HG03342 (cell line): ENCODE data around the gene CKAP5.
"Not testable (repeated sequence)": the region's sequence is repeated elsewhere in the genome, so short reads cannot be mapped to it uniquely, and the experiment has no call there.

Experiments used
- ATAC-seq: cut with Tn5 transposase; IDR thresholded peaks from one replicate; pipeline ENCODE4 v1.9.1; 2021; ENCODE audit warnings: mild to moderate bottlenecking, moderate library complexity; ENCODE audit not compliant: unreplicated experiment

Gene CKAP5

DNA sequence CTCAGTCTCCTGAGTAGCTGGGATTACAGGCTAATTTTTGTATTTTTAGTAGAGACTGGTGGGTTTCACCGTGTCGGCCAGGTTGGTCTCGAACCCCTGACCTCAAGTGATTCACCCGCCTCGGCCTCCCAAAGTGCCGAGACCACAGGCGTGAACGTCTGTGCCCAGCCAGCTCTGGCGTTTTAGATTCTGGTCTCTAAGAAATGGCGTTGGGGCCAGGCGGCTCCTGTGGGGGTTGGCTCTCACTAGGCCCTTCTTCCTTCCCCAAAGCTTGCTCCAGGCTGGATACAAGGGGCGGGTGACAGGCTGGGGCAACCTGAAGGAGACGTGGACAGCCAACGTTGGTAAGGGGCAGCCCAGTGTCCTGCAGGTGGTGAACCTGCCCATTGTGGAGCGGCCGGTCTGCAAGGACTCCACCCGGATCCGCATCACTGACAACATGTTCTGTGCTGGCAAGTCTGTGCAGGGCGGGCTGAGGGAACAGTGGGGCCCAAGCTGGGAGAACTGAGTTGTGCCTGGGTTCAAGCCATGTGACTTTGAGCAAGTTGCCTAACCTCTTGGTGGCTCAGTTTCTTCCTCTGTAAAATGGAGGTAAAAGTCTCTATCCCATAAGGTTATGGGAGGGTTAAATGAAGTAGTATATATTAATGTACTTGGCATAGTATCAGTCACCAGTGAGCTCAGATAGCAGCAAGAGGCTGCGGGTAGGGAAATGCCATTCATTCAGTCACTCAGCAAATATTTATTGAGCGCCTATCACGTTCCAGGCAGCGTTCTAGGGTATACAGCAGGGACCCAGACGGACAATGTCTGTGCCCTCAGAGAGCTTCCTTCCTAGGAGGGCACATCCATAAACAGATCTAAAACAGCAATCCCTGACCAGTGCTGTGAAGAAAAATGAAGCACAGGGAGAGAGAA, 116.7 kb downstream of the CKAP5 start:
- no peak for ATAC-seq

GRCh38 chr11:46728659-46729040, 117.4 kb downstream of the CKAP5 start:
- no peak for ATAC-seq

DNA sequence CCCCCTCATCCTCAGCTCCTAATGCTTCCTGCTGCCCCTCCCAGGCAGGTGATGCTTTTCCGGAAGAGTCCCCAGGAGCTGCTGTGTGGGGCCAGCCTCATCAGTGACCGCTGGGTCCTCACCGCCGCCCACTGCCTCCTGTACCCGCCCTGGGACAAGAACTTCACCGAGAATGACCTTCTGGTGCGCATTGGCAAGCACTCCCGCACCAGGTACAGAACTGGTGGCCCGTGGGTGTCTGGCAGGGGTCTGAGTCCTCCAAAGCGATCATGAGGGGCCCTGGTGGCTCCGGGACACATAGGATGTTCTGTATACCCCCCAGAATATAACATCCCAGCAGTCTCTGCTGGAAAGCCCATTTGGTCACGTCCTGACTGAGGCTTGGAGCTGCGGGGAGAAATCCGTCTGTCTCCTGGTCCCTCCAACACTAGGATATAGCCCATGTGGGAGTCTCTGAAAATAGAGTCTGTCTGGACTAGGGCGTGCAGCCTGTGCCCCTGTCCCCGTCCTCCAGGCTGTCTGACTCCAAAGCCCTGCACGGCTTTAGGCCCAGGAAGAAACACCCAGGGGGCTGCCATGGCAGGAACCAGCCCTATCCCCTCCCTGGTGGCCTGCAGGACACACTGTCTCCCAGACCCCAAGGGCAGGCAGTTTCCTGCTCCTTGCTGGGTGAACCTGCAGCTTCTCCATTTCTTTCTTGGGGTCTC, 118.0 kb downstream of the CKAP5 start:
- no peak for ATAC-seq

DNA sequence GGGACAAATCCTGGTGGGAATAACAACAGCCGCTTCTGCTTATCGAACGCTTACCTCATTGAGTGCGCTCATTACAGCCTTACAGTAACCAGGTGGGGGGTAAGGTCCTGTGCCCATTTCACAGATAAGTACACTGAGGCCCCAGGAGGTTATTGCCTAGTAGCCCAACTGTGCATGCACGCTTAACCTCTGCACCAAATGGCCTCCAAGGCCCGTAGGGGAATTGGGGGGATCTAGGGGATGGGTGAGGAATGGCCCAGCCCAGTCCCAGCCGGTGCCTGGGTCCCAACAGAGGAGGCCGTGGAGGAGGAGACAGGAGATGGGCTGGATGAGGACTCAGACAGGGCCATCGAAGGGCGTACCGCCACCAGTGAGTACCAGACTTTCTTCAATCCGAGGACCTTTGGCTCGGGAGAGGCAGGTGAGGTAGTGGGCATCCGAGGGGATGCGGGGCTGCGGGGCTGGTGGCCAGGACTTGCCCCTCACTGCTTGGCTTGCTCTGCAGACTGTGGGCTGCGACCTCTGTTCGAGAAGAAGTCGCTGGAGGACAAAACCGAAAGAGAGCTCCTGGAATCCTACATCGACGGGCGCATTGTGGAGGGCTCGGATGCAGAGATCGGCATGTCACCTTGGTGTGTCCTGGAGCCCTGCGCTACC, 119.7 kb downstream of the CKAP5 start:
- ATAC-seq: no peak

DNA sequence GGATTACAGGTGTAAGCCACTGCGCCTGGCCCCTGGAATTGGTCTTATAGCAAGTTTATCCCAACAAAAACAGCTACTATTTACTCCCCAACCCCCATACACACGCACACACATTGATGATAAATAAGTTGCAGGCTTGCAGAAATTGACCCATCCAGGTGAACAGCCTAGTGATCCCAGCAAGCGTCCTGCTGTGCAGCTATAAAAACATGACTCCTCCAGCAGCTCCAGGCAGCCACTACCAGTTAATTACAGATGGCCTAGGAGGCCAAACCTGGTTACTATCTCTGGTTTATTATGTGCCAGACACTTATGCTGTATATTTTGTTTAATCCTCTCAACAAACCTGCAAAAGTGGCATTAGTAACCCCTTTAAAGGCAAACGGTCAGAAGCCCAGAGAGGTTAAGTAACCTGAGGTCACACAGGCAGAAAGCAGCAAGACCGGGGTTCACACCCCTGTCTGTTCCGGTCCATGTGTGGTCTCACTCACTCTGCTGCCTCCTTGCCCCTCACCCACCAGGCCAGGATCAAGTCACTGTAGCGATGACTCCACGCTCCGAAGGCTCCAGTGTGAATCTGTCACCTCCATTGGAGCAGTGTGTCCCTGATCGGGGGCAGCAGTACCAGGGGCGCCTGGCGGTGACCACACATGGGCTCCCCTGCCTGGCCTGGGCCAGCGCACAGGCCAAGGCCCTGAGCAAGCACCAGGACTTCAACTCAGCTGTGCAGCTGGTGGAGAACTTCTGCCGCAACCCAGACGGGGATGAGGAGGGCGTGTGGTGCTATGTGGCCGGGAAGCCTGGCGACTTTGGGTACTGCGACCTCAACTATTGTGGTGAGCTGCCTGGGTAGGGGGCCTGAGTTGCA, 120.5 kb downstream of the CKAP5 start:
- no peak for ATAC-seq

DNA sequence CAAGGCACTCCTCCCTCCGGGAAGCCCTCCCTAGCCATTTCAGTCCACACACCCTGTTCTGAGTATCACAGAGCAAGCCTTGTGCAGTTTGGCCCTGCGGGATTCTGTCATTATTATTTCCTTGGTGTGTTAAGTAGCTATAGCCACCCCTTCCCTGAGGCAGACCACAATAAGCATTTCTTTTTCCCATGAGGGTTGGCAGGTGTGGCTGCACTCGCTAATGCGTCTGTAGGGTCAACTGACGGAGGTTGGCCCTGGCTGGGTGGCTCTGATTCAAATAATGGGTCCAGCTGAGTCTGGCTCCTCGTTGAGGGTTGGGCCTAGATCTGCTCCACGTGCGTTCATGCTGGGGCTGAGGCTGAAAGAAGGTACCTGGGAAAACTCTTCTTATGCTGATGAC, 122.0 kb downstream of the CKAP5 start:
- no peak for ATAC-seq

DNA sequence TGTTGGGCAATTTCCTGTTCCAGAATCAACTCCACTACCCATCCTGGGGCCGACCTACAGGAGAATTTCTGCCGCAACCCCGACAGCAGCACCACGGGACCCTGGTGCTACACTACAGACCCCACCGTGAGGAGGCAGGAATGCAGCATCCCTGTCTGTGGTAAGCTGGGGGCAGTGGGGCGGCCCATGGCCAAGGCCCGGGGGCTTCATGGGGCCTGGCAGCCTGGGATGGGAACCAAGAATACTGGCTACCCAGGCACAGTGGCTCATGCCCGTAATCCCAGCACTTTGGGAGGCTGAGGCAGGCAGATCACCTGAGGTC, 122.8 kb downstream of the CKAP5 start:
- no peak for ATAC-seq

- no peak for ATAC-seq
Observed at GRCh38 chr11:46722566-46723358, 123.3 kb downstream of the CKAP5 start.

DNA sequence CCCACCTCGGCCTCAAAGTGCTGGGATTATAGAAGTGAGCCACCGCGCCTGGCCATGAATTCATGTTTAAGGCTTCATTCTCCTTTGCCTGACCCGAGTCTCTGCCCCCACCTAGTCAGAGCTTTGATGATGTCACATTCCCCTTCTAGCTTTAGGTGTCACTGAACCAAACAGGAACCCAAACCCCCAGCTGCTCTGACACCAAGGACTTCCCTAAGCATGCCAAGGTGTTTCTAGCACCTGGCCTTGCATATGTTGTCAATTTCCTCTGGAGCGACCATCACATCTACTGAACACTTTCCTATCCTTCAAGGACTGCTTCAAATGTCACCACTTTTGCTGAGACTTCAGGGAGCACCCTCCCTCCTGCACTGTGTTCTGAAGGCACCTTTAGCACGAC, 124.8 kb downstream of the CKAP5 start:
- ATAC-seq: no peak

DNA sequence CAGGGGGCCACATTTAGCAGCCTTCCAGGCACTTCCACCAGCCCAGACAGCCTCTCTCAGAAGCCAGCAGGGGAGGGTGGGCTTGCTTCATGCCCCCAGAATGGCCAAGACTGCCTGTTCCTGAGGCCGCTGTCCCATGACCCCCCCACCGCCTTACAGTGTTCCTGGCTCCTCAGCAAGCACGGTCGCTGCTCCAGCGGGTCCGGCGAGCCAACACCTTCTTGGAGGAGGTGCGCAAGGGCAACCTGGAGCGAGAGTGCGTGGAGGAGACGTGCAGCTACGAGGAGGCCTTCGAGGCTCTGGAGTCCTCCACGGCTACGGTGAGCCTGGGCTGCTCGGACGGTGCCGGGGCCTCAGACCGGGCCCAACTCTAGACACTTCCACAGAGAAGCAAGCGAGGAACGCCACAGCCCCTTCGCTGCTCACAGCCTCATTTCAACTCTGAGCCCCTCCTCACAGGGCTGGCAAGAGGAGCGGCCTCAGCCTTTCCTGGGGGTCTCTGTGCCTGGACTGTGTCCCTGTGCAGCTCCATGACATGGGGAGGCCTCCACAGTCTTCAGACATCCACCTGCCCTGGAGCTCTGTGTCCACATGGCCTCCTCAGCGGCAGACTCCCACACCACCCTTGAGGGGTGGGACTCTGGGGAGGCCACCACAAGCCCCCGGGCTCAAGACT, 126.4 kb downstream of the CKAP5 start:
- no peak for ATAC-seq

DNA sequence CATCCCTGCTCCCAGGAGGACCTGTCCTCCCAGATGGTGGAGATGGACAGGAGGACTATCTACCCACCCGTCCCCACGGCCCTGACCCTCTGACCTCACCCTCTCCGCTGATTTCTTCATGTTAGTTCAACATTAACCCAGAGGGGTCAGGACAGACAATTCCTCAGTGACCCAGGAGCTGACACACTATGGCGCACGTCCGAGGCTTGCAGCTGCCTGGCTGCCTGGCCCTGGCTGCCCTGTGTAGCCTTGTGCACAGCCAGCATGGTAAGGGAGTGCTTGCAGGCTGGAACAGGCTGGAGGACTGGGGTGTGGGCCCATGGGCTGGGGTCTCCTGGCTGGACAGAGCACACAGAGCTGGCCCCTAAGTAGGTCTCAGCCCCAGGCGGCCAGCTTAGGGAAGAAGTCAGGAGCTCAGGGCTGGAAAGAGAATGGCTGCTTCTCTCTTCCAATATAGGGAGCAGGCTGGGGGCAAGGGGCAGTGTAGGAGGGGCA, 127.0 kb downstream of the CKAP5 start, which contains the start of gene F2:
Gene F2, plus strand, starts transcription at position 166 of the 495 bp plus-strand sequence. Its CDS starts 23 bp downstream, at position 189.
- ATAC-seq: no peak

DNA sequence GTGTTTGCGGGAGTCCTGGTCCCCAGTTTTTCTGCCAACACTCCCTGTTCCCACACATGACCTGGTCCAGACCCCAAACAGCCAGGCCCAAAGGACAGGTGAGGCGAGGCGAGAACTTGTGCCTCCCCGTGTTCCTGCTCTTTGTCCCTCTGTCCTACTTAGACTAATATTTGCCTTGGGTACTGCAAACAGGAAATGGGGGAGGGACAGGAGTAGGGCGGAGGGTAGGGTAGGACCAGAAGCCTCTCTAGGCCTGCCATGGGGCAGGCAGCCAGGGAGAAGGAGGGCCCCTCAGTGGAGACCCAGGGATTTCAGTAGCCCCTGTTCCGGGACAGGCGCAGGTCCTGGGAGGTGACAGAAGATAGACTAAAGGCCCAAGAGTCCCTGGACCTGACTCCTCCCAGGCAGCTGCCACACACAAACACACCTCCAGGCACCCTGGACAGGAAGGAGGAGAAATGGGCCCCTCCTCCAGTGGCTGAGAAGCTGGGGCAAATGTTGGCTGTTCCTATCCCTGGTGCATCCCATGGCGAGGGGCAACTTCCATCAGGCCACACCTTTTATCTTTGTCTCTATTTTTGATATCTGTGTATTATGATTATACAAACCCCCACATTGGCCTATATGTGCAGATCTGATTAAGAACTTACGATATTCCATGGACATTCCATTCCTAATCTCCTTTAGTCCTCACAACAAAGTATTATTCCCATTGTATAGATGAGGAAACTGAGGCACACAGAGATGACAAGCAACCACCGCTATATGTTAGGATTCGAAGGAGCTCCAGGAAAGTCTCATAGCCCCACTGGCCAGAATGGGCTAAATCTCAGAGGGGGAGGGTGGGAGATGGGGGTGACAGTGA, 127.7 kb downstream of the CKAP5 start:
- no peak for ATAC-seq

GRCh38 chr11:46717825-46718154, 128.3 kb downstream of the CKAP5 start:
- not testable (repeated sequence) for ATAC-seq

GRCh38 chr11:46712874-46713576, 133.1 kb downstream of the CKAP5 start:
- ATAC-seq: no peak

DNA sequence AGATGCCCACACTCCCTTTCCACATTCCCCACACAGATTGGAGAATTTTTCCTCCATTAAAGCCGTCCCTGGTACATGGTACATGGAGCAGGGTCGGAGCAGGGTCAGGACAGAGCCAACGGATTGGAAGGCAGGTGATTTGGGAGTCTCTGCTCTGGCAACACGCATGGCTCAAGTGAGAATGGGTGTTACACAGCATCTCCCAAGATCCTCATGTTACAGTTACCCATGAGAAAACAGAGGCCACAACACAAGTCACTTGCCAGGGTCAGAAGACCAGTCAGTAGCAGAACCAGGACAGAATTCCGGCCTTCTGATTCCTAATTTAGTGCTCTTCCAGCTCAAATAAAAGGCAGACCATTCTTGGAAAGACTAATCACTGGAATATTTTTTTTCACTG, 134.8 kb downstream of the CKAP5 start:
- ATAC-seq: no peak

DNA sequence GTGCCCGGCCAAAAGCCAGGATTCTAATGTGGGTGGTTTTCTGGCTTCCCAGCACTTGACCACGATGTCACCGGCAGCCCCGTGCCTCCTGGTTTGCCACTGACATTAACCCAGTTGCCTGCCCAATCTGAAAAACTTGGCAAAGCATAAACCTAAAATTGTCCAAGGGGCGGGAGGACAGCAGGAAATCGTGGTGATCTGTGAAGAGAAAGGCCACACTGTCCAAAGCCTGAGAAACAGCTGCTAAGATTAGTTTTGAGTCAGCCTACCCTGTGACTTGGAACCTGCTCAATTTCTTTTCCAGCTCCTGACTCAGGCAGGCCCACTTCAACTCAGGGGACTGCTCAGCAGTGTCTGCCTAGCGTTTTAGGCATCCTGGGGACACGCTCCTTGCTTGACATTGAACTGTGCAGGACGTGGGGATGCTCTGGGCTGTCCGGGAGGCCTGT, 135.2 kb downstream of the CKAP5 start:
- ATAC-seq: no peak

- ATAC-seq: not testable (repeated sequence)
Observed at GRCh38 chr11:46709351-46709750, 136.7 kb downstream of the CKAP5 start.

- no peak for ATAC-seq
Observed at GRCh38 chr11:46706886-46707285, 139.2 kb downstream of the CKAP5 start.
